IMR-90 (cell line): ENCODE results near the gene PAPSS1. TPM values are rescaled to one million over a fixed set of nuclear protein-coding genes. Genes with fewer than 3 reads are reported as not detected.

ENCODE experiments used
- ATAC-seq: fragments of 200-7000 bp; cut with Tn5 transposase; 2 replicates; pipeline ENCODE4 v1.9.1; 2020; ENCODE audit warnings: low read depth, mild to moderate bottlenecking, moderate library complexity
- BruUV-seq: library from RNA; stranded (reverse); fragments of 400-500 nt; replicated peaks from 2 replicates; lab custom pipeline; 2021; lab: Mats Ljungman, UMichigan
- CTCF ChIA-PET: fragments of 300-600 bp; formaldehyde crosslinking; extraction: SDS; loops from one replicate; lab custom pipeline; 2021; ENCODE audit warnings: antibody characterized with exemption; lab: Yijun Ruan, JAX
- POLR2A ChIA-PET: fragments of 300-600 bp; sonication (Branson Sonifier 250); formaldehyde crosslinking; loops from one replicate; lab custom pipeline; 2022; ENCODE audit warnings: antibody characterized with exemption; ENCODE audit not compliant: unreplicated experiment; lab: Charles Lee
- DNase-seq: peaks from one replicate; pipeline ENCODE4 v3.0.0; 2013
- H2AFZ ChIP-seq: replicated peaks from 2 replicates; pipeline ENCODE3; 2013; ENCODE audit warnings: low read length, mild to moderate bottlenecking; ENCODE audit not compliant: poor library complexity
- H2AK5ac ChIP-seq: 2 replicates; pipeline ENCODE4 v1.6.1; 2013; ENCODE audit warnings: low read depth, low read length, inconsistent platforms
- H2AK9ac ChIP-seq: replicated peaks from 2 replicates; pipeline ENCODE3; 2013; ENCODE audit warnings: mild to moderate bottlenecking, low read depth, low read length, moderate library complexity; ENCODE audit not compliant: poor library complexity
- H2BK120ac ChIP-seq: 2 replicates; pipeline ENCODE4 v1.6.1; 2013; ENCODE audit warnings: low read depth, low read length, inconsistent platforms
- H2BK15ac ChIP-seq: 3 replicates; pipeline ENCODE4 v1.6.1; 2013; ENCODE audit warnings: low read depth, low read length, inconsistent platforms
- H2BK20ac ChIP-seq: 2 replicates; pipeline ENCODE4 v1.6.1; 2013; ENCODE audit warnings: low read depth, mild to moderate bottlenecking, inconsistent platforms, low read length, moderate library complexity
- H2BK5ac ChIP-seq: 2 replicates; pipeline ENCODE4 v1.6.1; 2013; ENCODE audit warnings: mild to moderate bottlenecking, low read depth, low read length, inconsistent platforms; ENCODE audit not compliant: poor library complexity, severe bottlenecking
- H3K14ac ChIP-seq: replicated peaks from 2 replicates; pipeline ENCODE4 v1.6.1; 2013; ENCODE audit warnings: low read depth, low read length, inconsistent platforms
- H3K18ac ChIP-seq: 2 replicates; pipeline ENCODE4 v1.6.1; 2013; ENCODE audit warnings: low read depth, low read length, control low read depth
- H3K23ac ChIP-seq: 2 replicates; pipeline ENCODE4 v1.6.1; 2013; ENCODE audit warnings: low read depth, low read length, inconsistent platforms
- H3K27ac ChIP-seq: 2 replicates; pipeline ENCODE4 v1.5.1; 2013; ENCODE audit warnings: mild to moderate bottlenecking, control low read depth, low read length; ENCODE audit not compliant: insufficient read depth
- H3K27me3 ChIP-seq: 2 replicates; pipeline ENCODE4 v1.6.1; 2013; ENCODE audit warnings: low read length; ENCODE audit not compliant: control insufficient read depth, insufficient read depth
- H3K36me3 ChIP-seq: 2 replicates; pipeline ENCODE4 v1.6.1; 2013; ENCODE audit warnings: low read length, mixed read lengths; ENCODE audit not compliant: control insufficient read depth, insufficient read depth
- H3K4ac ChIP-seq: 2 replicates; pipeline ENCODE4 v1.6.1; 2013; ENCODE audit warnings: low read depth, low read length, inconsistent platforms
- H3K4me1 ChIP-seq: 2 replicates; pipeline ENCODE4 v1.6.1; 2013; ENCODE audit warnings: low read length, mixed read lengths; ENCODE audit not compliant: control insufficient read depth, insufficient read depth
- H3K4me2 ChIP-seq: 2 replicates; pipeline ENCODE4 v1.6.1; 2013; ENCODE audit warnings: low read depth, mild to moderate bottlenecking, control low read depth, low read length, moderate library complexity
- H3K4me3 ChIP-seq: 2 replicates; pipeline ENCODE4 v1.5.1; 2013; ENCODE audit warnings: low read depth, mild to moderate bottlenecking, control low read depth, low read length, moderate library complexity; ENCODE audit not compliant: insufficient read depth
- H3K56ac ChIP-seq: 2 replicates; pipeline ENCODE4 v1.6.1; 2013; ENCODE audit warnings: low read length, inconsistent platforms; ENCODE audit not compliant: insufficient read depth; ENCODE audit errors: extremely low read depth
- H3K79me1 ChIP-seq, 2 experiments: 2 replicates each; pipeline ENCODE4 v1.6.1; 2013; ENCODE audit warnings: low read length in 2 of 2, inconsistent platforms in 1 of 2, low read depth in 1 of 2
- H3K9ac ChIP-seq: 2 replicates; pipeline ENCODE4 v1.6.1; 2013; ENCODE audit warnings: low read depth, low read length, control low read depth
- H3K9me1 ChIP-seq: 2 replicates; pipeline ENCODE4 v1.6.1; 2013; ENCODE audit warnings: low read length, inconsistent platforms; ENCODE audit not compliant: insufficient read depth
- H3K9me3 ChIP-seq: 2 replicates; pipeline ENCODE4 v1.6.1; 2013; ENCODE audit warnings: low read length; ENCODE audit not compliant: control insufficient read depth, insufficient read depth
- H4K20me1 ChIP-seq: 2 replicates; pipeline ENCODE4 v1.6.1; 2013; ENCODE audit warnings: low read length, inconsistent platforms; ENCODE audit not compliant: insufficient read depth
- H4K5ac ChIP-seq: 2 replicates; pipeline ENCODE4 v1.6.1; 2013; ENCODE audit warnings: mild to moderate bottlenecking, low read depth, low read length, control low read depth
- H4K8ac ChIP-seq, 2 experiments: 2 replicates each; pipeline ENCODE4 v1.6.1; 2013; ENCODE audit warnings: low read depth in 2 of 2, low read length in 2 of 2, control low read depth in 1 of 2, inconsistent platforms in 1 of 2
- H4K91ac ChIP-seq: 2 replicates; pipeline ENCODE4 v1.6.1; 2013; ENCODE audit warnings: low read depth, low read length, inconsistent platforms; ENCODE audit not compliant: insufficient read depth
- CEBPB ChIP-seq: IDR thresholded peaks from 2 replicates; pipeline ENCODE4 v1.6.1; 2012; ENCODE audit warnings: low read depth, low read length, improper control_type of control experiment
- MAFK ChIP-seq: IDR thresholded peaks from 2 replicates; pipeline ENCODE4 v1.6.1; 2012; ENCODE audit warnings: low read depth, low read length, improper control_type of control experiment
- MXI1 ChIP-seq: IDR thresholded peaks from 2 replicates; pipeline ENCODE4 v1.6.1; 2012; ENCODE audit warnings: low read depth, mild to moderate bottlenecking, low read length, moderate library complexity, borderline replicate concordance
- POLR2A ChIP-seq: IDR thresholded peaks from 2 replicates; pipeline ENCODE4 v1.6.1; 2012; ENCODE audit warnings: mild to moderate bottlenecking, low read depth, low read length
- RCOR1 ChIP-seq: IDR thresholded peaks from 2 replicates; pipeline ENCODE4 v1.6.1; 2012; ENCODE audit warnings: mild to moderate bottlenecking, low read length, improper control_type of control experiment; ENCODE audit not compliant: insufficient replicate concordance
- RFX5 ChIP-seq: IDR thresholded peaks from 2 replicates; pipeline ENCODE4 v1.8.0; 2012; ENCODE audit warnings: low read depth, mild to moderate bottlenecking, low read length, moderate library complexity
- WGBS, 2 experiments: methylation state at CpG; one replicate each; pipeline versions ENCODE4 v1.1.5 to v1.1.7; 2013; ENCODE audit warnings: missing lambda C conversion rate in 2 of 2; ENCODE audit not compliant: insufficient read length in 1 of 2; ENCODE audit errors: extremely low coverage in 2 of 2; 5-methylcytosine and 5-hydroxymethylcytosine counted together
- dilution Hi-C: fragments of 300-500 bp; cut with HindIII; formaldehyde crosslinking; loops from one replicate; pipeline ENCODE4 v1.14.3; 2018; ENCODE audit warnings: low sequenced_read_pairs; ENCODE audit not compliant: unreplicated experiment
- in situ Hi-C: fragments of 300-500 bp; cut with MboI; formaldehyde crosslinking; loops from 3 replicates; pipeline ENCODE4 v1.14.3; 2019; ENCODE audit warnings: low sequenced_read_pairs, inconsistent platforms, mixed read lengths
- intact Hi-C: fragments of 100-400 bp; cut with micrococcal nuclease; formaldehyde crosslinking; loops from 2 replicates; pipeline ENCODE4 v1.10.0; 2022
- polyA plus RNA-seq, 3 experiments: library from polyadenylated mRNA; depleted of rRNA; stranded (reverse); fragments of >200 nt; gene quantifications; 2 replicates each; pipeline ENCODE4 v1.2.3, GENCODE V29; 2012; ENCODE audit warnings: low replicate concordance in 1 of 3
- total RNA-seq: library from RNA; depleted of rRNA; stranded (reverse); fragments of >200 nt; gene quantifications from 2 replicates; pipeline ENCODE4 v1.2.3, GENCODE V29; 2012

PAPSS1 gene
- total and polyA plus RNA-seq, 2 of the 4 experiments (the other 2 are of a cell fraction) = 71.8 to 82.8 TPM

DNA sequence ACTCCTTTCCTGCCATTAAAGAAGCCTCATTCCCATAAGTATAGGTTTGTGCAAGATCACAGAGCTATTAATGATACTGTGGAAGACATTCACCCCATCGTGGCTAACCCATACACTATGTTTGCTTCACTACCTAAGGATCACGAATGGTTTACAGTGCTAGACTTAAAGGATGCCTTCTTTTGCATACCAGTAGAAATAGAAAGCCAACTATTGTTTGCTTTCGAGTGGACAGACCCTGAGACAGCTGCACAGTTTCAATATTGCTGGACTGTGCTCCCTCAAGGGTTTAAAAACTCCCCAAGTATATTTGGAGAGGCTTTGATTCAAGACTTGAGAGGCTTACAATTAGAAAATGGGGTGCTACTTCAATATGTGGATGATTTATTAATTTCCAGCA lies 16.0 kb upstream of the PAPSS1 start:
- Histone ChIP-seq H3K23ac (no peak overlapping the region), H3K56ac (no peak overlapping the region), H2BK20ac (no peak overlapping the region), H2BK15ac (no peak overlapping the region), H2AFZ (no peak overlapping the region), H3K36me3 (no peaks in the 10 kb centered on the region), H3K4me2 (no peak overlapping the region), H3K14ac (no peak overlapping the region), H2AK5ac (no peak overlapping the region), H3K4ac (no peak overlapping the region), H3K4me3 (no peak overlapping the region), H3K79me1 (no peaks in the 10 kb centered on the region), H3K9me3 (no peaks in the 10 kb centered on the region), H3K18ac (no peak overlapping the region), H2BK120ac (no peak overlapping the region), H3K9ac (no peak overlapping the region), H3K4me1 (peaks cover 5% of the 10 kb centered on the region; the same call in 1 of the 2 replicates), H4K5ac (no peak overlapping the region), H2AK9ac (no peak overlapping the region), H4K20me1 (no peaks in the 10 kb centered on the region), H3K27ac (no peak overlapping the region), H4K8ac (no peak overlapping the region), H3K27me3 (peaks cover 4% of the 10 kb centered on the region; the same call in 1 of the 2 replicates), H3K9me1 (no peaks in the 10 kb centered on the region), H2BK5ac (no peak overlapping the region), H4K91ac (no peak overlapping the region)
- intact Hi-C loops (loop anchor here (5.0 to 10.0 kb wide), 4 partner anchors 351 to 839 kb away; no protein-coding TSS in a partner anchor), in situ Hi-C loops (no loop called here), dilution Hi-C loops (no loop called here)
- no peak for ATAC-seq
- DNase-seq = no peak
- no CpG with 5 or more reads among the region's 3 CpGs for WGBS, 2 experiments
- ChIA-PET POLR2A (no interaction called here), CTCF (interaction anchor here (1.4 to 1.7 kb wide), 2 partner anchors 16 to 20 kb away, joined by 3 to 6 read pairs; partner anchors contain the start of gene PAPSS1)
- TF ChIP-seq RCOR1 (no peak), RFX5 (no peak), CEBPB (no peak), MXI1 (no peak), POLR2A (no peak), MAFK (no peak)
- no TSS peak for BruUV-seq
